GM10847 (cell line): Measurements from ENCODE around the gene DNASE1L3.

ENCODE experiments used
- POLR2A ChIP-seq: IDR thresholded peaks from 2 replicates; pipeline ENCODE4 v1.6.1; 2011; ENCODE audit not compliant: insufficient read length; ENCODE audit errors: extremely low read depth

The DNASE1L3 gene

GRCh38 chr3:58163234-58163633, 47.5 kb downstream of the DNASE1L3 start:
- no peak for TF ChIP-seq POLR2A

- no peak for TF ChIP-seq POLR2A
These were observed 49.1 kb downstream of the DNASE1L3 start for GRCh38 chr3:58161435-58162398.

GRCh38 chr3:58160399-58160798, 50.4 kb downstream of the DNASE1L3 start:
- TF ChIP-seq POLR2A, result no peak

- TF ChIP-seq POLR2A, result no peak
These were observed 52.2 kb downstream of the DNASE1L3 start for GRCh38 chr3:58158442-58159153.

- TF ChIP-seq POLR2A, result no peak
These were observed 53.1 kb downstream of the DNASE1L3 start for GRCh38 chr3:58157700-58158099.

GRCh38 chr3:58155838-58156237, 54.9 kb downstream of the DNASE1L3 start:
- TF ChIP-seq POLR2A, result no peak

- no peak for TF ChIP-seq POLR2A
These were observed 55.9 kb downstream of the DNASE1L3 start for GRCh38 chr3:58154626-58155449.

- TF ChIP-seq POLR2A, result no peak
These were observed 57.4 kb downstream of the DNASE1L3 start for GRCh38 chr3:58153371-58153770.

GRCh38 chr3:58152225-58153015, 58.4 kb downstream of the DNASE1L3 start:
- TF ChIP-seq POLR2A, result no peak

- no peak for TF ChIP-seq POLR2A
These were observed 59.1 kb downstream of the DNASE1L3 start for GRCh38 chr3:58151637-58152036.

GRCh38 chr3:58150810-58151199, 60.0 kb downstream of the DNASE1L3 start:
- no peak for TF ChIP-seq POLR2A

GRCh38 chr3:58150130-58150809, 60.5 kb downstream of the DNASE1L3 start:
- no peak for TF ChIP-seq POLR2A

GRCh38 chr3:58148049-58148448, 62.7 kb downstream of the DNASE1L3 start:
- no peak for TF ChIP-seq POLR2A

GRCh38 chr3:58144478-58145325, 66.1 kb downstream of the DNASE1L3 start:
- no peak for TF ChIP-seq POLR2A
